ENCODE data around the gene SIK2.

SIK2 gene

DNA sequence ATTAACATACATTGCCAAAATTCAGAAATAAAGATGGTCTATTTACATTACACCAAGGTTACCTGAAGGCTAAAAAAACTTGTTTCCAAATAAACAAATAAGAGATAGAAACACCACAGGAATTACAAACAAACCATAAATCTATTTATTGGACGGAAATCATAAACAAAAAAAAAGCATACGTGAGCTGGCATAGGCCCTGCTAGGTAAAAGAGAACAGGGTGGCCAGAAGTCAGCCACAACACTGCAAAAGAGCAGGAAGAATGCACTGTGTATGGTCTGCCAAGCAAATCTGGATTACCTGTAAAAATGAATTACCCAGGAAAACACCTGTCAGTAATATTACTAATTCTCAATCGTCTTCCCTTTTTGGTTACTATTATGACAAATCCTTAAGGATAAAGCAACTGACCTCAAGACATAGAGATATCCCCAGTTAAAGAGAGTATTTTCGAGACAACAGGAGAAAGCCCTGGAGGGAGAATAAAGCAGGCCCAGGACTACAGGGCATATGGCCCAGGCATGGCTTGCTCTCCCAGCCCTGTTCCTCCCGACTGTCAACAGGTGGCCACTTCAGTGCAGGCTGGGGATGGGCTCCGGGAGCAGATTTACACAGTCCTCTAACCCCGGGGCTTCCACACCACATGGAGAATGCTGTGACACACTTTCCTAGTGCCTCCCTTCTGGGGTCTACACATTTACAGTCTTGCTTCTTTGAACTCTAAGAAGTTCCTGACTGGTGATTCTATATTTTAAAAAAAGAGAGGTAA, 146.0 kb downstream of the SIK2 start:
- no peak for DNase-seq (ENCODE audit: low read depth in 1 of 2, low spot score in 1 of 2)
- H3K27ac ChIP-seq (replicated peaks), result no peak overlapping the region

GRCh38 chr11:111749646-111750045, 147.4 kb downstream of the SIK2 start:
- no peak for DNase-seq (ENCODE audit: low read depth in 1 of 2, low spot score in 1 of 2)
- no peak overlapping the region for H3K4me3 ChIP-seq (replicated peaks; ENCODE audit: insufficient read depth, low read length)
- no peaks in the 10 kb centered on the region for H3K27me3 ChIP-seq (ENCODE audit: insufficient read depth, poor library complexity, severe bottlenecking)
- H3K27ac ChIP-seq (replicated peaks), result no peak overlapping the region
- TF ChIP-seq, protein P1, sequence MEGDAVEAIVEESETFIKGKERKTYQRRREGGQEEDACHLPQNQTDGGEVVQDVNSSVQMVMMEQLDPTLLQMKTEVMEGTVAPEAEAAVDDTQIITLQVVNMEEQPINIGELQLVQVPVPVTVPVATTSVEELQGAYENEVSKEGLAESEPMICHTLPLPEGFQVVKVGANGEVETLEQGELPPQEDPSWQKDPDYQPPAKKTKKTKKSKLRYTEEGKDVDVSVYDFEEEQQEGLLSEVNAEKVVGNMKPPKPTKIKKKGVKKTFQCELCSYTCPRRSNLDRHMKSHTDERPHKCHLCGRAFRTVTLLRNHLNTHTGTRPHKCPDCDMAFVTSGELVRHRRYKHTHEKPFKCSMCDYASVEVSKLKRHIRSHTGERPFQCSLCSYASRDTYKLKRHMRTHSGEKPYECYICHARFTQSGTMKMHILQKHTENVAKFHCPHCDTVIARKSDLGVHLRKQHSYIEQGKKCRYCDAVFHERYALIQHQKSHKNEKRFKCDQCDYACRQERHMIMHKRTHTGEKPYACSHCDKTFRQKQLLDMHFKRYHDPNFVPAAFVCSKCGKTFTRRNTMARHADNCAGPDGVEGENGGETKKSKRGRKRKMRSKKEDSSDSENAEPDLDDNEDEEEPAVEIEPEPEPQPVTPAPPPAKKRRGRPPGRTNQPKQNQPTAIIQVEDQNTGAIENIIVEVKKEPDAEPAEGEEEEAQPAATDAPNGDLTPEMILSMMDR (IDR thresholded peaks at IDR 0.05; ENCODE audit: insufficient read depth, low read length), result no peak
- no peak for TF ChIP-seq GABPA (IDR thresholded peaks at IDR 0.05; ENCODE audit: low read depth)
- TF ChIP-seq POLR2AphosphoS5 (IDR thresholded peaks at IDR 0.05; ENCODE audit: low read depth), result no peak
- no peak for TF ChIP-seq SPI1 (IDR thresholded peaks at IDR 0.05; ENCODE audit: borderline replicate concordance, low read depth)
- no peak for TF ChIP-seq REST (IDR thresholded peaks at IDR 0.05; ENCODE audit: insufficient replicate concordance, low read depth)

More for the DNA sequence above, 146.0 kb downstream of the SIK2 start:
- Histone ChIP-seq H3K27me3 (ENCODE audit: insufficient read depth, poor library complexity, severe bottlenecking) (no peaks in the 10 kb centered on the region), H3K4me3 (replicated peaks; ENCODE audit: insufficient read depth, low read length) (no peak overlapping the region)
- TF ChIP-seq REST (IDR thresholded peaks at IDR 0.05; ENCODE audit: insufficient replicate concordance, low read depth) (no peak), GABPA (IDR thresholded peaks at IDR 0.05; ENCODE audit: low read depth) (no peak), POLR2AphosphoS5 (IDR thresholded peaks at IDR 0.05; ENCODE audit: low read depth) (no peak), SPI1 (IDR thresholded peaks at IDR 0.05; ENCODE audit: borderline replicate concordance, low read depth) (no peak)
- TF ChIP-seq, protein P1 (IDR thresholded peaks at IDR 0.05; ENCODE audit: insufficient read depth, low read length), result no peak

DNA sequence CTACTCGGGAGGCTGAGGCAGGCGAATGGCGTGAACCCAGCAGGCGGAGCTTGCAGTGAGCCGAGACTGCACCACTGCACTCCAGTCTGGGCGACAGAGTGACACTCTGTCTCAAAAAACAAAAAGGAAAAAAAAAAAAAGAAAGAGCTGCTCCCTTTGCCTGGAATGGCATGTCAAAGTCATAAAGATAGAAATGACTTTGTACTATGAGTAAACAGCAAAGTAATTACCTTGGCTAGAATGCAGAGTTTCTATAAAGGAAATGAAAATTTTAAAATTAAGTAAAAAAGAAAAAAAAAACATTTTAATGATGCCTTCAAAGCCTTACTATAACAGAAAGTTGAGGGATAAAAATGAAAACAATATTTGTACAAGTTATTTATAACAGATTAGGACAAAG, 153.8 kb downstream of the SIK2 start:
- TF ChIP-seq POLR2AphosphoS5 (IDR thresholded peaks at IDR 0.05; ENCODE audit: low read depth) (no peak), REST (IDR thresholded peaks at IDR 0.05; ENCODE audit: insufficient replicate concordance, low read depth) (no peak), SPI1 (IDR thresholded peaks at IDR 0.05; ENCODE audit: borderline replicate concordance, low read depth) (no peak), GABPA (IDR thresholded peaks at IDR 0.05; ENCODE audit: low read depth) (no peak)
- TF ChIP-seq, protein P1 (IDR thresholded peaks at IDR 0.05; ENCODE audit: insufficient read depth, low read length), result no peak
- no peaks in the 10 kb centered on the region for H3K27me3 ChIP-seq (ENCODE audit: insufficient read depth, poor library complexity, severe bottlenecking)
- DNase-seq (ENCODE audit: low read depth in 1 of 2, low spot score in 1 of 2), result no peak
- H3K27ac ChIP-seq (replicated peaks), result no peak overlapping the region
- H3K4me3 ChIP-seq (replicated peaks; ENCODE audit: insufficient read depth, low read length), result no peak overlapping the region
